H1 (cell line): ENCODE measurements around the gene HOXD4.

ENCODE experiments used
- JUND ChIP-seq: IDR thresholded peaks from 2 replicates; pipeline ENCODE4 v1.6.1; 2011; ENCODE audit warnings: mild to moderate bottlenecking, improper control_type of control experiment, low read length
- SIN3A ChIP-seq, 2 experiments: IDR thresholded peaks in 1 of 2; conservative IDR thresholded peaks in 1 of 2; 2 replicates each; pipeline ENCODE4 v1.6.1; 2011 to 2012; ENCODE audit warnings: low read length in 2 of 2, improper control_type of control experiment in 1 of 2, low read depth in 1 of 2, mild to moderate bottlenecking in 1 of 2

DNA sequence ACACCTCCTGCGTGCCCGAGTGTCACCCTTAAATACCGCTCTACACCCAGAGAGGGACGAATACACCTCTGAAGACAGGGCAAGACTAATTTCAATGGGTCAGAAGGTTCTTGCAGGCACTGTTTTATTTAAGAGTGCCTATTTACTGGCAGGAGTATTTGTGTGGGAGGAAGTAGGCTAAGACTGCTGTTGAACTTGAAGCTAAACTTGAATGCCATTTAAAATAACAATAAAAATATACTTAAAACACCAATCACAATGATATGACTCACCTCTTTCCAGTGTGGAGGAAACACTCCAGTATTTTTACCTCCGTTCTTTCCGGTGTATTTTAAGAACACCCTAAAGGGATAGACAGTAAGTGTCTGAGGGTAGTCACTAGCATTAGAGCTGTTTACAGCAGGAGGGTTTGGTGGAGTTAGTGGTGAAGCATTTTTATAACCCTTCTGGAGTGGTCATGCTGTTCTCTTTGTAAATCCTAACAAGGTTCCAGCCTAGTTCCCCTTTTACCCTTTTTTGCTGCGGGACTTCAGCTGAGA, 27.5 kb downstream of the HOXD4 start:
- no peak for TF ChIP-seq JUND
- no peak for TF ChIP-seq SIN3A (conservative IDR thresholded peaks at IDR 0.05 in 1 of 2, IDR thresholded peaks at IDR 0.05 in 1 of 2; ENCODE audit: low read depth in 1 of 2, low read length in 2 of 2)
